ENCODE measurements around the gene SNX13. TPM values are rescaled to one million over a fixed set of nuclear protein-coding genes. Genes with fewer than 3 reads are reported as not detected.

SNX13 gene
- total and polyA plus RNA-seq, 2 experiments from 2014 or later: 7.5 to 42.7 TPM

DNA sequence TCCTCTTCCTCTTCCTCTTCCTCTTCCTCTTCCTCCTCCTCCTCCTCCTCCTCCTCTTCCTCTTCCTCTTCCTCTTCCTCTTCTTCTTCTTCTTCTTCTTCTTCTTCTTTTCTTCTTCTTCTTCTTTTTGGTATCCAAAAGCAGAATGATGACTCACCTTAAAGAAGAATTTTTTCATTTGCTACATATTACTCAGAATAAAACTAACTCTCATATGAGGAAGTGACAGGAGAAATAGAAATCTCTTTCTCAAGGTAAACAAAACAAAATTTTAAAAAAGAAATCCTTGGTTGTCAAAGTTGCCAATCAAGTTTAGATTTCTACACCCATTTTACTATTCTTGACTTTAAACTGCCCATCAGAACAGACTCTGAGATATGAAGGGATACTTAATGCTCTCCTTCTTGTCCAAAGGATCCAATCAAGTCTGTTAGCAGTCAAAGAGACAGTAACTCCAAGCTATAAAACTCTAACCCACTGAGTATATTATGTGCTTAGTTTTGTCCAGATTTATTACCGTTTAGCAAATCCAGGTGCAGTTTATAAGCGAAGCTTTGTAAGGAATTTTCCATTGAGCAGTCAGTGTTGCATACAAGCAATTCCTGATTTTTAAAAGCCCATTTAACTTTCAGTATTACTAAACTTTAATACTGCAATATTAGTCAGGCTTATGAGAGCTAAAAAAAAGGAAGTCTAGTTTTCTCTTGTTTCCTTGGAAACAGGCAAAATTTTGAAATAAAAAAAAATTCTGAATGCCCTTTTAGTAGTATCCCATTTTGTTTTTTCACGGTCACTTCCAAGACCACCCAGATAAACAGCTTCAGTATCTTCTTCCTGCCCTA is 43.1 kb upstream of the SNX13 start (continued):
- TF ChIP-seq, protein P1, sequence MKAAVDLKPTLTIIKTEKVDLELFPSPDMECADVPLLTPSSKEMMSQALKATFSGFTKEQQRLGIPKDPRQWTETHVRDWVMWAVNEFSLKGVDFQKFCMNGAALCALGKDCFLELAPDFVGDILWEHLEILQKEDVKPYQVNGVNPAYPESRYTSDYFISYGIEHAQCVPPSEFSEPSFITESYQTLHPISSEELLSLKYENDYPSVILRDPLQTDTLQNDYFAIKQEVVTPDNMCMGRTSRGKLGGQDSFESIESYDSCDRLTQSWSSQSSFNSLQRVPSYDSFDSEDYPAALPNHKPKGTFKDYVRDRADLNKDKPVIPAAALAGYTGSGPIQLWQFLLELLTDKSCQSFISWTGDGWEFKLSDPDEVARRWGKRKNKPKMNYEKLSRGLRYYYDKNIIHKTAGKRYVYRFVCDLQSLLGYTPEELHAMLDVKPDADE (IDR thresholded peaks at IDR 0.05): no peak
- TF ChIP-seq EZH2 (IDR thresholded peaks at IDR 0.05; ENCODE audit: low read depth, unreplicated experiment): no peak

DNA sequence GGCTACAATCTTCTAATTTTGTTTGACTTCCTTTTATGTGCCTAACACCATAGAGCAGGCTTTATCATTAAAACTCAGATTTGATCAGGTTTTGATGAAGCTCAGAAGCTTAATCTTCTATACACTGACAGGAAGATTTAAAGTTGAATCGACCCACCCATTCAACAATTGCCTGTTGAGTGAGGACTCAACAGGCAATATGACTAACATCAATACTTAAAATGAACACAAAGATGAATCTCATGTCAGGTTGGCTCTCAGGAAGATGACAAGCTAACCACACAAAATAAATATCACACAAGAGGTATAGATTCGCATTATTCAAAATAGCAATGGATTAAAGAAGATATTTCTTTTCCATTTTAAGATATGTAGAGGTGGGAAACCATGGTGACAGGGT is 36.7 kb upstream of the SNX13 start:
- H2AFZ ChIP-seq: no peak overlapping the region
- ATAC-seq (no peak), DNase-seq (ENCODE audit: low spot score) (no peak)
- no peak for TF ChIP-seq EZH2 (IDR thresholded peaks at IDR 0.05; ENCODE audit: low read depth, unreplicated experiment)
- no peak for TF ChIP-seq CREB1 (CRISPR knock-in tag; IDR thresholded peaks at IDR 0.05; ENCODE audit: low read depth)
- TF ChIP-seq, protein P2, sequence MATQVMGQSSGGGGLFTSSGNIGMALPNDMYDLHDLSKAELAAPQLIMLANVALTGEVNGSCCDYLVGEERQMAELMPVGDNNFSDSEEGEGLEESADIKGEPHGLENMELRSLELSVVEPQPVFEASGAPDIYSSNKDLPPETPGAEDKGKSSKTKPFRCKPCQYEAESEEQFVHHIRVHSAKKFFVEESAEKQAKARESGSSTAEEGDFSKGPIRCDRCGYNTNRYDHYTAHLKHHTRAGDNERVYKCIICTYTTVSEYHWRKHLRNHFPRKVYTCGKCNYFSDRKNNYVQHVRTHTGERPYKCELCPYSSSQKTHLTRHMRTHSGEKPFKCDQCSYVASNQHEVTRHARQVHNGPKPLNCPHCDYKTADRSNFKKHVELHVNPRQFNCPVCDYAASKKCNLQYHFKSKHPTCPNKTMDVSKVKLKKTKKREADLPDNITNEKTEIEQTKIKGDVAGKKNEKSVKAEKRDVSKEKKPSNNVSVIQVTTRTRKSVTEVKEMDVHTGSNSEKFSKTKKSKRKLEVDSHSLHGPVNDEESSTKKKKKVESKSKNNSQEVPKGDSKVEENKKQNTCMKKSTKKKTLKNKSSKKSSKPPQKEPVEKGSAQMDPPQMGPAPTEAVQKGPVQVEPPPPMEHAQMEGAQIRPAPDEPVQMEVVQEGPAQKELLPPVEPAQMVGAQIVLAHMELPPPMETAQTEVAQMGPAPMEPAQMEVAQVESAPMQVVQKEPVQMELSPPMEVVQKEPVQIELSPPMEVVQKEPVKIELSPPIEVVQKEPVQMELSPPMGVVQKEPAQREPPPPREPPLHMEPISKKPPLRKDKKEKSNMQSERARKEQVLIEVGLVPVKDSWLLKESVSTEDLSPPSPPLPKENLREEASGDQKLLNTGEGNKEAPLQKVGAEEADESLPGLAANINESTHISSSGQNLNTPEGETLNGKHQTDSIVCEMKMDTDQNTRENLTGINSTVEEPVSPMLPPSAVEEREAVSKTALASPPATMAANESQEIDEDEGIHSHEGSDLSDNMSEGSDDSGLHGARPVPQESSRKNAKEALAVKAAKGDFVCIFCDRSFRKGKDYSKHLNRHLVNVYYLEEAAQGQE (IDR thresholded peaks at IDR 0.05; ENCODE audit: unreplicated experiment): no peak
- Mint-ChIP-seq H3K27ac (no peak overlapping the region), H3K4me3 (no peak overlapping the region), H3K9me3 (no peaks in the 10 kb centered on the region), H3K36me3 (ENCODE audit: low read depth) (no peaks in the 10 kb centered on the region), H3K27me3 (ENCODE audit: insufficient read depth, low read depth, poor library complexity) (peaks cover 4% of the 10 kb centered on the region), H3K4me1 (no peaks in the 10 kb centered on the region)
- no peak overlapping the region for H3K4me3 ChIP-seq
- no peaks in the 10 kb centered on the region for H3K36me3 ChIP-seq (ENCODE audit: insufficient read depth)
- H4K20me1 ChIP-seq (replicated peaks; ENCODE audit: insufficient read depth): no peaks in the 10 kb centered on the region
- H3K4me2 ChIP-seq: no peak overlapping the region
- no peaks in the 10 kb centered on the region for H3K27me3 ChIP-seq (ENCODE audit: insufficient read depth)
- H3K27ac ChIP-seq (ENCODE audit: low read depth): no peak overlapping the region
- H3K9me2 ChIP-seq (ENCODE audit: insufficient read depth): no peaks in the 10 kb centered on the region; the same call in 1 of the 2 replicates
- H3K79me2 ChIP-seq (replicated peaks; ENCODE audit: insufficient read depth): no peaks in the 10 kb centered on the region
- H3K4me1 ChIP-seq (ENCODE audit: insufficient read depth): no peaks in the 10 kb centered on the region
- no peaks in the 10 kb centered on the region for H3F3A ChIP-seq (replicated peaks; ENCODE audit: low read depth)

DNA sequence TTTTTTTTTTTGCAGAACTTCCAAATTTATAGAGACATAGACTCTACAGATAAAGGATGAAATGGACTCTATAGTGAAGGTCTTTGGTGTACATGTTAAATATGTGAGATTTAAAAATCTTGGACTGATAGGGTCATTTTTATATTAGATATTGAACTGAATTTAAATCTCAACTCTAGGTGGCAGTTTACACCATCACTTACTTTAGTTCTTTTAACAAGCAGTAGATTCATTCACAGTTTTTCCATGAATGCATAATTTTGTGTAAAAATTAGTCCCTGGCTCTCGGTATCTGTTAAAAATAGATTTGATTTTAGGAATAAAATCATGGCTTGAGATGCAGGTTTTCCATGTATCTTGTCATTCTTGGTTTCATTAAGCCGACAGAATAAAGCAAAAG is 31.1 kb upstream of the SNX13 start:
- Histone ChIP-seq H3F3A (replicated peaks; ENCODE audit: low read depth) (no peaks in the 10 kb centered on the region), H3K27me3 (ENCODE audit: insufficient read depth) (no peaks in the 10 kb centered on the region), H3K9me2 (ENCODE audit: insufficient read depth) (no peaks in the 10 kb centered on the region), H3K4me1 (ENCODE audit: insufficient read depth) (no peaks in the 10 kb centered on the region), H3K36me3 (ENCODE audit: insufficient read depth) (no peaks in the 10 kb centered on the region), H3K4me3 (no peak overlapping the region), H3K79me2 (replicated peaks; ENCODE audit: insufficient read depth) (no peaks in the 10 kb centered on the region), H2AFZ (no peak overlapping the region), H4K20me1 (replicated peaks; ENCODE audit: insufficient read depth) (no peaks in the 10 kb centered on the region), H3K4me2 (no peak overlapping the region), H3K27ac (ENCODE audit: low read depth) (no peak overlapping the region)
- Mint-ChIP-seq H3K27ac (no peak overlapping the region), H3K4me1 (no peaks in the 10 kb centered on the region), H3K36me3 (ENCODE audit: low read depth) (no peaks in the 10 kb centered on the region), H3K4me3 (no peak overlapping the region), H3K9me3 (no peaks in the 10 kb centered on the region), H3K27me3 (ENCODE audit: insufficient read depth, low read depth, poor library complexity) (peaks cover 7% of the 10 kb centered on the region)
- TF ChIP-seq STAT1 (IDR thresholded peaks at IDR 0.05; ENCODE audit: unreplicated experiment): no peak
- TF ChIP-seq POLR2AphosphoS5 (IDR thresholded peaks at IDR 0.05; ENCODE audit: low read depth): no peak
- TF ChIP-seq NANOG (IDR thresholded peaks at IDR 0.05; ENCODE audit: borderline replicate concordance): no peak
- no peak for TF ChIP-seq ZNF114 (CRISPR knock-in tag; IDR thresholded peaks at IDR 0.05)
- TF ChIP-seq EZH2 (IDR thresholded peaks at IDR 0.05; ENCODE audit: low read depth, unreplicated experiment): no peak
- no peak for TF ChIP-seq CREB1 (CRISPR knock-in tag; IDR thresholded peaks at IDR 0.05; ENCODE audit: low read depth)
- TF ChIP-seq, protein P1 (IDR thresholded peaks at IDR 0.05): no peak
- TF ChIP-seq EZH2phosphoT487 (IDR thresholded peaks at IDR 0.05; ENCODE audit: unreplicated experiment): no peak
- DNase-seq (ENCODE audit: low spot score): no peak
- ATAC-seq: no peak

Data from GM23338 (cell line).